Measurements from ENCODE around the gene P2RY6.

The P2RY6 gene

GRCh38 chr11:73237471-73238290 lies 34.5 kb upstream of the P2RY6 start:
- TF ChIP-seq CTCF (IDR thresholded peaks at IDR 0.05; ENCODE audit: insufficient read depth, low read depth, low read length, missing control alignments) = no peak
- no peak overlapping the region for H3K4me3 ChIP-seq (ENCODE audit: low read depth, low read length)
- no peak for DNase-seq (ENCODE audit: low read depth)

GRCh38 chr11:73239111-73239521 lies 33.0 kb upstream of the P2RY6 start:
- TF ChIP-seq CTCF (IDR thresholded peaks at IDR 0.05; ENCODE audit: insufficient read depth, low read depth, low read length, missing control alignments) = no peak
- H3K4me3 ChIP-seq (ENCODE audit: low read depth, low read length) = no peak overlapping the region

GRCh38 chr11:73239571-73240189 lies 32.5 kb upstream of the P2RY6 start:
- TF ChIP-seq CTCF (IDR thresholded peaks at IDR 0.05; ENCODE audit: insufficient read depth, low read depth, low read length, missing control alignments) = no peak
- no peak overlapping the region for H3K4me3 ChIP-seq (ENCODE audit: low read depth, low read length)
- DNase-seq (ENCODE audit: low read depth) = no peak

More at GRCh38 chr11:73239111-73239521, 33.0 kb upstream of the P2RY6 start:
- no peak for DNase-seq (ENCODE audit: low read depth)

- no peak for TF ChIP-seq CTCF (IDR thresholded peaks at IDR 0.05; ENCODE audit: insufficient read depth, low read depth, low read length, missing control alignments)
- H3K4me3 ChIP-seq (ENCODE audit: low read depth, low read length) = no peak overlapping the region
- no peak for DNase-seq (ENCODE audit: low read depth)
Measured at GRCh38 chr11:73240190-73240781, 31.9 kb upstream of the P2RY6 start.

GRCh38 chr11:73241300-73241699 lies 30.8 kb upstream of the P2RY6 start:
- H3K4me3 ChIP-seq (ENCODE audit: low read depth, low read length) = no peak overlapping the region
- no peak for DNase-seq (ENCODE audit: low read depth)
- TF ChIP-seq CTCF (IDR thresholded peaks at IDR 0.05; ENCODE audit: insufficient read depth, low read depth, low read length, missing control alignments) = no peak

GRCh38 chr11:73242251-73243092 lies 29.7 kb upstream of the P2RY6 start:
- peak; percentile 86 for DNase-seq (ENCODE audit: low read depth)
- TF ChIP-seq CTCF (IDR thresholded peaks at IDR 0.05; ENCODE audit: insufficient read depth, low read depth, low read length, missing control alignments) = peak; percentile 97
- no peak overlapping the region for H3K4me3 ChIP-seq (ENCODE audit: low read depth, low read length)

Data from GM12865 (cell line).